Measurements from ENCODE around the gene MS4A7. TPM values are rescaled to one million over a fixed set of nuclear protein-coding genes. Genes with fewer than 3 reads are reported as not detected.

MS4A7 gene
- total RNA-seq, 4 donors from 2014 or later: 5.6 to 43.5 (median 26.1) TPM

DNA sequence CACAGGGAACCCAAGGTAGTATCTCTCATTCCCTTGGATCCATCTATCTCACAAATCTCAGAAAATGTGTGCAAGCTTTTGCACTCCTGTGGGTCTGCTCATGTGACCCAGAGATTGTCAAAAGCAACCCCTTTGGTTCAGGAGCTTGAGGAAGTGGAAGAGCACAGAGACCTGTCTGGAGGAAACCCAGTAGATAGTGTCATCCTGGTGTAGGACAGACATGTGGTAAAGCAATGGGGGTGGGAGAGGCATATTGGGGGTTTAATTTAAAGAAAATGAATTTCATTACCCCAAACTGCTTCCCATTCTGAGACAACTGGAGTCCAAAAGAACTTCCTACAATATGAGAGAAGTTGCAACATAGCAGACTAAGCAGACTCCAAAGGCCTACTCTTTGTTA lies 12.1 kb downstream of the MS4A7 start:
- Histone ChIP-seq H3K27me3 (no peaks in the 10 kb centered on the region), H3K4me1 (no peaks in the 10 kb centered on the region), H3K9me3 (no peaks in the 10 kb centered on the region), H3K4me3 (no peak overlapping the region), H3K36me3 (no peaks in the 10 kb centered on the region), H3K27ac (peak overlapping the region in 1 of 4 donors; percentile 12)
- in situ Hi-C loops (cut with MboI; ENCODE audit: low pct_ligation_motif_present in 1 of 4, low pct_unique_long_range_greater_than_20kb in 1 of 4, low sequenced_read_pairs in 3 of 4): no loop called here
- no peak for DNase-seq
- intact Hi-C loops (cut with DNase I; ENCODE audit: low total_unique reads): no loop called here
- TF ChIP-seq POLR2A (IDR thresholded peaks at IDR 0.05): no peak
- no peak for TF ChIP-seq EP300 (IDR thresholded peaks at IDR 0.05; ENCODE audit: low read depth)
- no peak for TF ChIP-seq POLR2AphosphoS5 (IDR thresholded peaks at IDR 0.05)
- TF ChIP-seq, protein P1, sequence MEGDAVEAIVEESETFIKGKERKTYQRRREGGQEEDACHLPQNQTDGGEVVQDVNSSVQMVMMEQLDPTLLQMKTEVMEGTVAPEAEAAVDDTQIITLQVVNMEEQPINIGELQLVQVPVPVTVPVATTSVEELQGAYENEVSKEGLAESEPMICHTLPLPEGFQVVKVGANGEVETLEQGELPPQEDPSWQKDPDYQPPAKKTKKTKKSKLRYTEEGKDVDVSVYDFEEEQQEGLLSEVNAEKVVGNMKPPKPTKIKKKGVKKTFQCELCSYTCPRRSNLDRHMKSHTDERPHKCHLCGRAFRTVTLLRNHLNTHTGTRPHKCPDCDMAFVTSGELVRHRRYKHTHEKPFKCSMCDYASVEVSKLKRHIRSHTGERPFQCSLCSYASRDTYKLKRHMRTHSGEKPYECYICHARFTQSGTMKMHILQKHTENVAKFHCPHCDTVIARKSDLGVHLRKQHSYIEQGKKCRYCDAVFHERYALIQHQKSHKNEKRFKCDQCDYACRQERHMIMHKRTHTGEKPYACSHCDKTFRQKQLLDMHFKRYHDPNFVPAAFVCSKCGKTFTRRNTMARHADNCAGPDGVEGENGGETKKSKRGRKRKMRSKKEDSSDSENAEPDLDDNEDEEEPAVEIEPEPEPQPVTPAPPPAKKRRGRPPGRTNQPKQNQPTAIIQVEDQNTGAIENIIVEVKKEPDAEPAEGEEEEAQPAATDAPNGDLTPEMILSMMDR (IDR thresholded peaks at IDR 0.05): no peak

- TF ChIP-seq, protein P1 (IDR thresholded peaks at IDR 0.05): no peak
- TF ChIP-seq POLR2AphosphoS5 (IDR thresholded peaks at IDR 0.05) (no peak), EP300 (IDR thresholded peaks at IDR 0.05; ENCODE audit: low read depth) (no peak), POLR2A (IDR thresholded peaks at IDR 0.05) (no peak)
- in situ Hi-C loops (cut with MboI; ENCODE audit: low pct_ligation_motif_present in 1 of 4, low pct_unique_long_range_greater_than_20kb in 1 of 4, low sequenced_read_pairs in 3 of 4) (no loop called here), intact Hi-C loops (cut with DNase I; ENCODE audit: low total_unique reads) (no loop called here)
- Histone ChIP-seq H3K9me3 (no peaks in the 10 kb centered on the region), H3K27ac (no peak overlapping the region), H3K4me3 (no peak overlapping the region), H3K27me3 (peaks cover 7% of the 10 kb centered on the region), H3K4me1 (peaks cover 0 to 7% (median 0%) of the 10 kb centered on the region in 4 donors), H3K36me3 (no peaks in the 10 kb centered on the region)
- WGBS, 2 donors (ENCODE audit: low coverage in 1 of 2): 84 to 88% methylated on average over 2 of the region's 2 CpGs
- DNase-seq: no peak
Observed at GRCh38 chr11:60392361-60392760, 14.0 kb downstream of the MS4A7 start.

- Histone ChIP-seq H3K4me1 (peaks cover 0 to 7% (median 0%) of the 10 kb centered on the region in 4 donors), H3K4me3 (no peak overlapping the region), H3K36me3 (no peaks in the 10 kb centered on the region), H3K27me3 (peaks cover 7% of the 10 kb centered on the region), H3K27ac (no peak overlapping the region), H3K9me3 (no peaks in the 10 kb centered on the region)
- in situ Hi-C loops (cut with MboI; ENCODE audit: low pct_ligation_motif_present in 1 of 4, low pct_unique_long_range_greater_than_20kb in 1 of 4, low sequenced_read_pairs in 3 of 4): no loop called here
- TF ChIP-seq POLR2AphosphoS5 (IDR thresholded peaks at IDR 0.05) (no peak), EP300 (IDR thresholded peaks at IDR 0.05; ENCODE audit: low read depth) (no peak), POLR2A (IDR thresholded peaks at IDR 0.05) (no peak)
- TF ChIP-seq, protein P1 (IDR thresholded peaks at IDR 0.05): no peak
- intact Hi-C loops (cut with DNase I; ENCODE audit: low total_unique reads): no loop called here
- 78 to 81% methylated on average over 5 of the region's 5 CpGs for WGBS, 2 donors (ENCODE audit: low coverage in 1 of 2)
- no peak for DNase-seq
Observed at GRCh38 chr11:60393016-60393415, 14.7 kb downstream of the MS4A7 start.

DNA sequence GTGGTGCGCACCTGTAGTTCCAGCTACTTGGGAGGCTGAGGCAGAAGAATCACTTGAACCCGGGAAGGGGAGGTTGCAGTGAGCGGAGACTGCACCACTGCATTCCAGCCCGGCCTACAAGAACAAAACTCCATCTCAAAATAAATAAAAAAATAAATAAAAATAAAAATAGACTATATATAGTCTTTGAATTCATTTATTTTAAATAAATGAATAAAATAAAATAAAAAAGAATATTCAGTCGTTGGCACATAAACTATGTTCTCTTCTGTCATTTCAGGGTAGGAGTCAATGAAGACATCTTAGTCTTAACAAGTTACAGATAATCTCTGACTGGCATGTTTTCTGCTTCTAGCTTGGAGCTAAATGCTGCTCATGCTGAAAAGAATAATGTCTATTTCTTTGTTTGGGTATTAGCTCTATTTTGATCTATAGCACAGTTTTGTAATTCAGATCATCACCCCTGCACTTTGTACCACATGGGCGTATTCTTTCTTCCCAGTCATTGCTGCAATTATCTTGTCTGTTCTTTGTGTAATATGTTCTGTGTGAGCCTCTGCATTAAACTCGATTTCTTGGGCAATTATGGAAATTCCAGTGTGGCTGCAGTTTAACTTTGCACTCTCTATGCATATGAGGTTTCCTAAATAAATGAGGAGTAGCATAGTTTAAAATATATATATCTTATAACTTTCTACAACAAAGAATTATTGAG lies 16.5 kb downstream of the MS4A7 start:
- H3K4me1 ChIP-seq: peaks cover 0 to 7% (median 0%) of the 10 kb centered on the region in 4 donors
- H3K9me3 ChIP-seq: no peaks in the 10 kb centered on the region
- DNase-seq: no peak
- intact Hi-C loops (cut with DNase I; ENCODE audit: low total_unique reads) (no loop called here), in situ Hi-C loops (cut with MboI; ENCODE audit: low pct_ligation_motif_present in 1 of 4, low pct_unique_long_range_greater_than_20kb in 1 of 4, low sequenced_read_pairs in 3 of 4) (no loop called here)
- no peaks in the 10 kb centered on the region for H3K36me3 ChIP-seq
- H3K4me3 ChIP-seq: no peak overlapping the region
- TF ChIP-seq, protein P1 (IDR thresholded peaks at IDR 0.05): no peak
- H3K27ac ChIP-seq: no peak overlapping the region
- H3K27me3 ChIP-seq: peaks cover 7% of the 10 kb centered on the region
- 72 to 73% methylated on average over 7 of the region's 7 CpGs for WGBS, 2 donors (ENCODE audit: low coverage in 1 of 2)
